Measurements from ENCODE around the gene PARVA. TPM values are rescaled to one million over a fixed set of nuclear protein-coding genes. Genes with fewer than 3 reads are reported as not detected.
"Not testable (repeated sequence)": the region's sequence is repeated elsewhere in the genome, so short reads cannot be mapped to it uniquely, and the experiment has no call there.

PARVA gene
- total RNA-seq, 4 donors from 2014 or later, result 10.0 to 25.0 (median 14.2) TPM

DNA sequence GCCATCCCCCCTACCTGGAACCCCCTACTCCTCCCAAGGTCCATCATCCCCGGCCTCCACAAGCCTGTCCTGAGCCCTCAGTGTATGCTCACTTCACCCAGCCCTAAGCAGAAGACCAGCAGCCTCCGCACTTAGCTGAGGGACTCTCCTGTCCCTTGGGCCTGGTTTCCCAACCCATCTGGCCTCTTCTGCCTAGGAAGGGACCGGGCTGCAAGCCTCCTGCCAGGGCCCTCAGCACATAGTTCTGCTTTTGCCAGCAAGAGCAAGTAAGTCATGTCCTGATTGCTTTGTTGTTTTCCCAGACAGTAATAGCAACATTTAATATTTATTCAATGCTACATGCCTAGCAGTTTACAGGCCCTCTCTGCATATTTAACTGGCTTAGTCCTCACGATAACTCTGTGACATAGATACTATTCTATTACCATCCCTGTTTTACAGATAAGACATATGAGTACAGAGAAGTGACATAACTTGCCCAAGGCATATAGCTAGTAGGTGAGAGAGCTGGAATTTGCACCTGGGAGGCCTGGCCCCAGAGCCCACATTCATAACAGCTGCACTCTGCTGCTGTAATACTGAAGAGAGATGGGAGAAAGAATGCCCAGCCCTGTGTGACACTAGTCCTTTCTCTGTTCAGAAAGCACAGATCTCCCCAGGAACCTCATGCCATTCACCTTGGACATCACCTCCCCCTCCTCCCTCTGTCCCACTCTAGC, 139.2 kb downstream of the PARVA start:
- WGBS, 2 donors, result 82 to 86% methylated on average over 4 of the region's 4 CpGs
- TF ChIP-seq, protein P1, sequence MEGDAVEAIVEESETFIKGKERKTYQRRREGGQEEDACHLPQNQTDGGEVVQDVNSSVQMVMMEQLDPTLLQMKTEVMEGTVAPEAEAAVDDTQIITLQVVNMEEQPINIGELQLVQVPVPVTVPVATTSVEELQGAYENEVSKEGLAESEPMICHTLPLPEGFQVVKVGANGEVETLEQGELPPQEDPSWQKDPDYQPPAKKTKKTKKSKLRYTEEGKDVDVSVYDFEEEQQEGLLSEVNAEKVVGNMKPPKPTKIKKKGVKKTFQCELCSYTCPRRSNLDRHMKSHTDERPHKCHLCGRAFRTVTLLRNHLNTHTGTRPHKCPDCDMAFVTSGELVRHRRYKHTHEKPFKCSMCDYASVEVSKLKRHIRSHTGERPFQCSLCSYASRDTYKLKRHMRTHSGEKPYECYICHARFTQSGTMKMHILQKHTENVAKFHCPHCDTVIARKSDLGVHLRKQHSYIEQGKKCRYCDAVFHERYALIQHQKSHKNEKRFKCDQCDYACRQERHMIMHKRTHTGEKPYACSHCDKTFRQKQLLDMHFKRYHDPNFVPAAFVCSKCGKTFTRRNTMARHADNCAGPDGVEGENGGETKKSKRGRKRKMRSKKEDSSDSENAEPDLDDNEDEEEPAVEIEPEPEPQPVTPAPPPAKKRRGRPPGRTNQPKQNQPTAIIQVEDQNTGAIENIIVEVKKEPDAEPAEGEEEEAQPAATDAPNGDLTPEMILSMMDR (IDR thresholded peaks at IDR 0.05), result no peak
- no peak for TF ChIP-seq POLR2A (IDR thresholded peaks at IDR 0.05)
- H3K4me3 ChIP-seq (ENCODE audit: low read depth, poor library complexity, severe bottlenecking), result no peak overlapping the region
- intact Hi-C loops (cut with DNase I; ENCODE audit: low total_unique reads), result no loop called here
- DNase-seq (ENCODE audit: low spot score in 2 of 2), result no peak

DNA sequence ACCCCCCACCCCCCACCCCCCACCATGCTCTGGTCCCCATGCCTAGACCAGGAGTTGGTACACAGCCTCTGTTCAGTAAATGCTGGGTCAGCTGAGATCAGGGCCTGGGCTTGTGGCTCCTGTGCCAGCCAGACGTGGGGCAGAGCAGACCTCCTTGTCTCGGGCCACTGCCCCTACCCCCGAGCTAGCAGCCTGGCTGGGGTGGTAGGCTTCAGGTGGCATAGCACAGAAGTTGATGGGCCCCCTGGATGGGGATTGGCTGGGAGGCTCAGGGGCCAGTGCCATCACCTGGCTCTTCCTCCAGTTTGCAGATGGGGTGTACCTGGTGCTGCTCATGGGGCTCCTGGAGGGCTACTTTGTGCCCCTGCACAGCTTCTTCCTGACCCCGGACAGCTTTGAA, 139.9 kb downstream of the PARVA start:
- DNase-seq (ENCODE audit: low spot score in 2 of 2), result no peak
- H3K4me3 ChIP-seq (ENCODE audit: low read depth, poor library complexity, severe bottlenecking), result no peak overlapping the region
- WGBS, 2 donors, result 93 to 100% methylated on average over 4 of the region's 4 CpGs
- TF ChIP-seq POLR2A (IDR thresholded peaks at IDR 0.05), result no peak
- TF ChIP-seq, protein P1 (IDR thresholded peaks at IDR 0.05), result no peak
- intact Hi-C loops (cut with DNase I; ENCODE audit: low total_unique reads), result no loop called here

DNA sequence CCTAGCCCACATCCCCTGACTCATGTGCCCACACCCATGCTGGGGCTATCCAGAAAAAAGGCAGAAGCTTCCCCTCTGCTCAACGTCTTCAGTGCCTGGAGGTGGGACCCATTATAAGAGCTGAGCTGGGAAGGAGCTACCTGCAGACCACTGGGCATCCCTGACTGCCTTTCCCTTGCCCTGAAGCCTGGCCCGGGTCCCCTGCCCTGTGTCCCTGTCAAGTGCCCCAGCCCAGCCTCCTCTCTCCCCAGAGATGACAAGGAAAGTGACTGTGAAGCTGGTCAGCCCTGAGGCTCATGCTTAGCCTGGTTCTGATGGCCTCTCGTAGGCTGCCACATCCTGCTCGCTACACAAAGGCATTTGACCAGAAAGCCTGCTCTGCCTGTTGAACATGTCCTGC, 140.4 kb downstream of the PARVA start:
- no peak for DNase-seq (ENCODE audit: low spot score in 2 of 2)
- H3K4me3 ChIP-seq (ENCODE audit: low read depth, poor library complexity, severe bottlenecking), result no peak overlapping the region
- intact Hi-C loops (cut with DNase I; ENCODE audit: low total_unique reads), result no loop called here
- no peak for TF ChIP-seq POLR2A (IDR thresholded peaks at IDR 0.05)
- WGBS, 2 donors, result 84 to 86% methylated on average over 4 of the region's 4 CpGs

DNA sequence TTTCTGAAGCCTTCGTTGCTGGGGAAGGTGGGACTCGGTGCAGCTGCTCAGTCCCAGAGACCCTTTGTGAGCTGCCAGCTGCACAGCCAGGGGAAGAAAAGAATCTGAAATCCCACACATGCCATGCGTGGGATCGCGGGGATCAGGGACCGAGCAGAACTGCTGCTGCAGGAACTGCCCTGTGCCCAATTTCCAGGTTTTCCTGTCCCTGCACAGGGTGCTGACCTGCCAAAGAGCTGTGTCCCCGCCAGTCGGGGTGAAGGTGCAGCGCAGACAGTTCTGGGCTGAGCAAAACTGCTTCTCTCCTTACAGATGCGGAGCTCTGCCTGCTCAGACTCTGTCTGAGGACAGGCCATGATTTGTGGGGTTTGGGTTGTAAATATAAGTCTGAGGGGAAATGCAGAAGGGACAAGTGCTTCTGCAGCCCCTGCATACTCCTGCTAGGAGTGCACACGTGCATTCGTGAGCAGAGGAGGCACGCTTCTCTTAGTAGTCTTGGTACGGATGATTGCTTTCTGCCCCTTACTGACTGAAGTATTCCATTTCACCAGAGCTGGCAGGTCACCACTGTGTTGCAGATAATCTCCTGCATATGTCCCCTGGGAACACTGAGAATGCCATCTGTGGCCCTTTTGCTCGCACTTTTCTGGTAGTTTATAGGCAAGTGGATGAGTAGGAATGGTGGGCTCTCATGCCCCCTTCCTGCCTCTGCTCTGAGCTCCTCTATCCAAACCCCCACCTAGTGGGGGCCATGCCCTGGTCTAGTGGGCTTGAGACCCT, 141.4 kb downstream of the PARVA start:
- no peak overlapping the region for H3K4me3 ChIP-seq (ENCODE audit: low read depth, poor library complexity, severe bottlenecking)
- intact Hi-C loops (cut with DNase I; ENCODE audit: low total_unique reads), result no loop called here
- DNase-seq (ENCODE audit: low spot score in 2 of 2), result peak in 1 of 2 donors; percentile 61
- no peak for TF ChIP-seq POLR2A (IDR thresholded peaks at IDR 0.05)
- TF ChIP-seq, protein P1 (IDR thresholded peaks at IDR 0.05), result no peak
- WGBS, 2 donors, result 92 to 94% methylated on average over 15 of the region's 15 CpGs

DNA sequence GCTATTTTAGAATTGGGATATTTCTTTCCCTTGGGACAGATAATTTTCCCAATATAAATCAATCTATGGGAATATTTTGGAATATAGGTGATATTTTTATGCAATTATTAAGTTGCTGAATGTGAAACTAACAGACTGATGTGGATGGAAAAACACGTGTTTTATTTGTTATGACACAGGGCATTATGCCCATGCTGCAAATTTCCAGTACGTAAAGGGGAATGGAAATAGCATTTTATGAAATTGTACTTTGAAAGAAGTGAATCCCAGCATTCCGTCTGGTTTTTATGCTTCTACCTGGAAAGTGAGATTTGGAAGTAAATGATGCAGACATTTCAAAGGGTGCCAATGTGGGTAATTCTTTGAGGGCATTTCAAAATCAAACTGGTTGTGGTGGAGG, 142.7 kb downstream of the PARVA start:
- DNase-seq (ENCODE audit: low spot score in 2 of 2), result no peak
- TF ChIP-seq, protein P1 (IDR thresholded peaks at IDR 0.05), result no peak
- TF ChIP-seq POLR2A (IDR thresholded peaks at IDR 0.05), result no peak
- H3K4me3 ChIP-seq (ENCODE audit: low read depth, poor library complexity, severe bottlenecking), result no peak overlapping the region
- intact Hi-C loops (cut with DNase I; ENCODE audit: low total_unique reads), result no loop called here
- WGBS, 2 donors, result 82 to 91% methylated on average over 3 of the region's 3 CpGs

DNA sequence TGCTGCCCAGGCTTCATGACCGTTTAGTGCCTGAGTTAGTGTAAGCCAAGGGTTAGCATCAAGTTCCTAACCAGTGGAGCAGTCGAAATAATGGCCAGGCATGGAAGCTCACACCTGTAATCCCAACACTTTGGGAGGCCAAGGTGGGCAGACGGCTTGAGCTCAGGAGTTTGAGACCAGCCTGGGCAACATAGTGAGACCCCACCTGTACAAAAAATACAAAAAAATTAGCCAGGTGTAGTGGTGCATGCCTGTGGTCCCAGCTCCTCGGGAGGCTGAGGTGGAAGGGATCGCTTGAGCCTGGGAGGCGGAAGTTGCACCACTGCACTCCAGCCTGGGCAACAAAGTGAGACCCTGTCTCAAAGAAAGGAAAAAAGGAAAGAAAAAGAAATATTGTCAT, 143.2 kb downstream of the PARVA start:
- intact Hi-C loops (cut with DNase I; ENCODE audit: low total_unique reads), result not testable (repeated sequence)

More for the DNA sequence above, 143.2 kb downstream of the PARVA start:
- DNase-seq (ENCODE audit: low spot score in 2 of 2), result peak in 1 of 2 donors; percentile 50
- not testable (repeated sequence) for H3K4me3 ChIP-seq (ENCODE audit: low read depth, poor library complexity, severe bottlenecking)
- WGBS, 2 donors, result 95% methylated on average over 6 of the region's 6 CpGs

All from lower leg skin (tissue), 4 donors.